ENCODE results near the gene PTAR1.

PTAR1 gene

GRCh38 chr9:69750085-69750484, 9.7 kb downstream of the PTAR1 start:
- DNase-seq: no peak

DNA sequence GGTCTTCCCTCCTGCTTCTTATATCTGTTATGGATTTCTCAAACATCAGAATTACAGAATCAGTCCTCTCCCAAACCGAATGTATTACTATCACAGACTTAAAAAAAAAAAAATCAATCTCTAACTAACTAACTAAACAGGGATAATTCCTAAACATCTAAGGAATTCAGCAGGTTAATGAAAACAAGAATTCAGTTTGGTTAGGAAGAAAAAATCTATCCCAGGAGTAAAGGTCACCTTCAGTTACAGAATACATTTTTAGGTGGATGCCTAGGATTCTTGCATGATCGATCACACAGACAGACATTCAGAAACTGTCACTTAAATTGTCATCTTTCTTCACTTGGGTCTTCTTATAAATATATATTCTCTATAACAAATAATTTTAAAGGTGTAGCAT, 11.5 kb downstream of the PTAR1 start:
- DNase-seq: no peak

DNA sequence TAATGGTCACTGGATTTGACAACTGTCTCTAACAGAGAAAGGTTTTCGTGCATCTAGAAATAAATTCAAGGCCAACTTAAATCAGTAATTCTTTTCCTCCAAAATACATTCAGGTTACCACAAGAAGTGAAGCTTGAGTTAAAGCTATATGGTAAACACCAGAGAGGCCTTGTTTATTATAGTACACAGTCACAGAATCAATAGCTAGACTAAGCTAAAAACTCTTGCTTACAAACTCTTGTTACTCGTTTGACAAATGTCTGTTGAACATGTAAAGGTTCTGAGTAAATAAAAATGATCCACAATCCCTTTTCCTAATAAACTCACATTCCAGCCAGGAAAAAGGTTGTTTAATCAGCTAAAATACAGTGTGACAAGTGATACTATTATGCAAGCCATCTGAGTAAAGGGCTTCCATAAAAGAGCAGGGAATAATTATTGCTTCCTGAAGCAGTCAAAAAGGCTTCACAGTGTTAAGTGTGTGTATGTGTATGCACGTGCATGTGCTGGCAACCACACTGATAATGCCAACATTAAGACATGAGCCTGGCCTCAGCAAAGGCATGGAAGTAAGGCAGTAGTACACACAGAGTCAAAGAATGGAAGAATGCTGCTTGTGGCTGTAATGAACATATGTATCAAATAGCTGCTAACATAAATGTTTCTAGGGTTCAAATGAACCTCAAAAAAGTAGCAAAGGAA, 12.8 kb downstream of the PTAR1 start:
- DNase-seq: no peak

- no peak for DNase-seq
Measured at GRCh38 chr9:69745716-69746437, 13.9 kb downstream of the PTAR1 start.

DNA sequence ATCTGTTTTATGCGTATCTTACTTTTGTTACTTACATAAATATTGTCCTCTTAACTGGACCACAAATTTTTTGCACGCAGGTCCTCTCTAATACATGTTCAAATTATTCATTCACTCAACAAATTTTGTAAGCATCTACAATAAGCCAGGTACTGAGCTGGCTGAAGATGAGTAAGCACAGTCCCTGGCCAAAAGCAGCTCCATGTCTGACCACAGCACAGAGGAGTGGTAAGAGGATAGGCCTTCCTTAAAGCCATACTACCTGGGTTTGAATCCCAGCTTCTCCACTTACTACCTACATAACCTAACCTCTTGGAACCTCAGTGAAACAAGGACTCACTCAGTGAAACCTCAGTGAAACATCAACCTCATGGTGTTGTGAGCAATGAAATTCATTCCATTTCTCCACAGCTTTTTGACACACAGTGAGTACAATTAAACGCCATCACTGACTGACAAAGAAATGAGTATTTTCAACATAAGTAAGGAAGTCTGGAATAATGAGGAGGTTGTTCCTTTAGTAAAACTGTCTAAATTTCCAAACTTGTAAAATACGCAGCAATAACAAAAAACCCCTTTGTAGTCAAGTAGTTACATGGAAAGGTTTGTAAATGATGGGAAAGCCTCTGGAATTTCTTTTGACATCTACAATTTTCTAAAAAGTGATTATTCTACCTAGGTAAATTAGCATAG, 15.0 kb downstream of the PTAR1 start:
- no peak for DNase-seq

DNA sequence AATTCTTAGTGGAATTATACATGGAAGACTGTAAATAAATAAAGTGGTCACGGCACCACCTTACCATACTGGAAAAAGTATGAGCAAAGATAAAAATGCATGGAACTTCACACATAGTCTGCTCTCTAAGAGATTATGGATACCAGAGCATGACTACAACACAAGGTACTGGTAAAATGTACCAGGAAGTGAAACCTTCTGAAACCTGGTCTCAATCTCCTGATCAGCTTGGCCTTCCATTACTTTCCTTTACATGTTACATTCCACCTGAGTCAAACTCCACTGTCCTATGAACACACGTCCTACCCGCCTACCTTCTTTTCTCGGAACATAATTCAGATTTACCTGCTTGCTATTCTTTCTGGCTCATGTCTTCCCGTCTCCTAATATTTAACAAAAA, 15.9 kb downstream of the PTAR1 start:
- DNase-seq: no peak

- DNase-seq: no peak
Measured at GRCh38 chr9:69740872-69741505, 18.8 kb downstream of the PTAR1 start.

GRCh38 chr9:69731348-69731747, 28.5 kb downstream of the PTAR1 start:
- no peak for DNase-seq

DNA sequence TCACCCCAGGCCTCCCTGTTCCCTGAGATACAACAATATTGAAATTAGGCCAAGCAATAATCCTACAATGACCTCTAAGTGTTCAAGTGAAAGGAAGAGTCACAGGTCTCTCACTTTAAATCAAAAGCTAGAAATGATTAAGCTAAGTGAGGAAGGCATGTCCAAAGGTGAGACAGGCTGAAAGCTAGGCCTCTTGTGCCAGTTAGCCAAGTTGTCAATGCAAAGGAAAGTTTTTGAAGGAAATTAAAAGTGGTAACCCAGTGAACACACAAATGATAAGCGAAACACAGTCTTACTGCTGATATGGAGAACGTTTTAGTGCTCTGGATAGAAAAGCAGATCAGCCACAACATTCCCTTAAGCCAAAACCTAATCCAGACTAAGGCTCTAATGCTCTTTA, 39.8 kb downstream of the PTAR1 start:
- DNase-seq: no peak

DNA sequence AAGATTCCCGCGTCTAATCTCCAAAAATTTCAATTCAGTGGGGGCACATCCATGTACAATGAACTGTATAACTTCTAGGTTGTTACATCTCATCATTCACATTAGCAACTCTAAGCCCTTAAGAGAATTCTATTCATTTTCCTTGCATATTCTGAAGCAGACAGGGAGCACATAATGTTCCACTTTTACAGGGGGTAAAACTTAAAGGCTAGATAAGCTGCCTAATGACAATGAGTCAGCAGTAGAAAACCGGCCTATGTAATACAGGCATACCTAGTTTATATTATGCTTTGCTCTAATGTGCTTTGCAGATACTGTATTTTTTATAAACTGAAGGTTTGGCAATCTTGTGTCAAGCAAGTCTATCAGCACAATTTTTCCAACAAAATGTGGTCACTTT, 40.4 kb downstream of the PTAR1 start:
- no peak for DNase-seq

GRCh38 chr9:69718218-69718617, 41.6 kb downstream of the PTAR1 start:
- DNase-seq: no peak

DNA sequence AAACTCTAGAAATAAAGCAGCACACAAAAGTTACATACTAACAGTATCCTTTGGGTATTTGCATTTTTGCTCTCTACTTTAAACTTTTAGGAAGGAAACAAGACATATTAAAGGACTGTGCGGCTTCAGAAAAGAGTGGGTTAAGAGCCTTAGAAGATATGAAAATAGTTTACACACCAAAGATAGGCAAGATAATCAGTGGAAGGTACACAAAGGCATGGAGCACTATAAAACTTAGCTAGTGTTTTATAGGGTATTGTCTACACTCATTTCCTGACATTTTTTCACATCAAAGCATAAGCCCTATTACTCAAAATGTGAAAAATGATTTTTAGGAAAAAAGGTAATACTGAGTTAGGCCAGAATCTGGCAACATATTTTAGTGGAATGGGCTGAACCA, 44.0 kb downstream of the PTAR1 start:
- DNase-seq: no peak

GRCh38 chr9:69715096-69715495, 44.7 kb downstream of the PTAR1 start:
- no peak for DNase-seq

- no peak for DNase-seq
Measured at GRCh38 chr9:69697475-69697874, 62.3 kb downstream of the PTAR1 start.

- no peak for DNase-seq
Measured at GRCh38 chr9:69696802-69697201, 63.0 kb downstream of the PTAR1 start.

- DNase-seq: no peak
Measured at GRCh38 chr9:69689991-69690538, 69.7 kb downstream of the PTAR1 start.

DNA sequence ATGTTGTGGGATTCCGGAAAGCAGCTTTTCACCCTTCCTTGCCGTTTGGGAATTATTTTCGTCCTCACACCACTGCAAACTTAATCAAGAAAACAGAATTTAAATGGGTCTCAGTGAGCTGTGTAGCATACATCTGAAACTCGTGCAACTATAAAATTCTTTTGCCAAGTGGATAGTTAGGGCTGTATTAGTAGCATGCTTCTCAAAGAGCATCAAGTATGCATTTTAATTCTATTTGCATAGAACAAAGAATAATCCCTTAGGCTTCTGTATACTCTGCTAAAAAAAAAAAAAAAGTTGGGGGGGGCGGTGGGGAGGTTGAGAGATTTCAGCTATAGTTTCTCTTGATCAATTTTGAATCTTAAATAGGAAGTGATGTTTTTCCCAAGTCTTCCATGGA, 75.9 kb downstream of the PTAR1 start:
- DNase-seq: no peak

- DNase-seq: no peak
Measured at GRCh38 chr9:69678843-69679538, 80.8 kb downstream of the PTAR1 start.

GRCh38 chr9:69677931-69678330, 81.9 kb downstream of the PTAR1 start:
- no peak for DNase-seq

DNA sequence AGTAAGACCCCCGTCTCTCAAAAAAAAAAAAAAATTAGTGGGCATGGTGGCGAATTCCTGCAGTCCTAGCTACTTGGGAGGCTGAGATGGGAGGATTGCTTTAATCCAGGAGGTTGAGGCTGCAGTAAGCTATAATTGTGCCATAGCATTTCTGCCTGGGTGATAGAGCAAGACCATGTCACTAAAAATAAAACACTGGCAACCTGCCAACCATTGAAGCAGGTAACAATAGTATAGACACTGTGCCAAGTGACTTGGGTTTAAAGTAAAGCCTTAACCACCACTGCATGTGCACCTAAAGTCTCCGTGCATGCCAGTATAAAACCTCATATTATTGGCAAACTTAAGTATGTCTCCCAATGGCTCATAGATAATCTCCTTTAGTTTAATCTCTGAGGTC, 84.2 kb downstream of the PTAR1 start:
- no peak for DNase-seq

- DNase-seq: no peak
Measured at GRCh38 chr9:69674716-69675438, 84.9 kb downstream of the PTAR1 start.

DNA sequence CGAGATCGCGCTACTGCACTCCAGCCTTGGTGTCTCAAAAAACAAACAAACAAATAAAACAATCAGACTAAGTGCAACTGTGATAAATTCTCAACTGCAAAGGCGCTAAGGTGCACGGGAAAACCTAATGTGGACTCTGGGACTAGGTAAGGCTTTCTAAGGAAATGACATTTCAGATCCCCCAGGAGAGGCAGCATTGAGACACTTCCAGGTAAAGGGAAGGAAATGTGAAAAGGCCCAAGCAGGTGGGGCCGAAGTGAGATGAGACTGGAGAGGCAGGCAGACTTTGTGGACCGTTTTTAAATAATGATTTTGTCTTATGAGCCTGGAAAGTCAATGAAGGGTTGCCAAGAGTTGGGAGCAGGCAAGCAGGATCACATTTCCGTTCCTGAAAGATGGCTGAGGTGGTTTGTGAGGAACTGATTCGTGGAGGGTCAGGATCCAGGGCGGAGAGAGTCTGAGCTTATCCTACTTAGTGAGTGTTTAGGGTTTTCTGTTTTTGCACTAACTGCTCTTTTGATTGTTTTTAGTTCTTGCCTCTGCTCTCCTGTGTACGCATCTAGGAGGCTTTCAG, 85.6 kb downstream of the PTAR1 start:
- DNase-seq: no peak
